Measurements from ENCODE around the gene CPEB1.
"Not testable (repeated sequence)": the region's sequence is repeated elsewhere in the genome, so short reads cannot be mapped to it uniquely, and the experiment has no call there.

DNA sequence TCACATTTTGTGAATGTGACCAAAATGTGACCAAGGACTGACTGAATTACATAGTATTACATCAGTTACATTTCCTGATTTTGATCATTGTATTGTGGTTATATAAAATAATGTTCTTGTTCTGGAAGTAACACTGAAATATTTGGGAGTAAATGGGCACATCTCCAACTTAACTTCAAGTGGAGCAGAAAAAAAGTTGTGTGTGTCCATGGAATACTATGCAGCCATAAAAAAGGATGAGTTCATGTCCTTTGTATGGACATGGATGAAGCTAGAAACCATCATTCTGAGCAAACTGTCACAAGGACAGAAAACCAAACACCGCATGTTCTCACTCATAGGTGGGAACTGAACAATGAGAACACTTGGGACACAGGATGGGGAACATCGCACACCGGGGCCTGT, 112.7 kb downstream of the CPEB1 start:
- TF ChIP-seq, protein P1, sequence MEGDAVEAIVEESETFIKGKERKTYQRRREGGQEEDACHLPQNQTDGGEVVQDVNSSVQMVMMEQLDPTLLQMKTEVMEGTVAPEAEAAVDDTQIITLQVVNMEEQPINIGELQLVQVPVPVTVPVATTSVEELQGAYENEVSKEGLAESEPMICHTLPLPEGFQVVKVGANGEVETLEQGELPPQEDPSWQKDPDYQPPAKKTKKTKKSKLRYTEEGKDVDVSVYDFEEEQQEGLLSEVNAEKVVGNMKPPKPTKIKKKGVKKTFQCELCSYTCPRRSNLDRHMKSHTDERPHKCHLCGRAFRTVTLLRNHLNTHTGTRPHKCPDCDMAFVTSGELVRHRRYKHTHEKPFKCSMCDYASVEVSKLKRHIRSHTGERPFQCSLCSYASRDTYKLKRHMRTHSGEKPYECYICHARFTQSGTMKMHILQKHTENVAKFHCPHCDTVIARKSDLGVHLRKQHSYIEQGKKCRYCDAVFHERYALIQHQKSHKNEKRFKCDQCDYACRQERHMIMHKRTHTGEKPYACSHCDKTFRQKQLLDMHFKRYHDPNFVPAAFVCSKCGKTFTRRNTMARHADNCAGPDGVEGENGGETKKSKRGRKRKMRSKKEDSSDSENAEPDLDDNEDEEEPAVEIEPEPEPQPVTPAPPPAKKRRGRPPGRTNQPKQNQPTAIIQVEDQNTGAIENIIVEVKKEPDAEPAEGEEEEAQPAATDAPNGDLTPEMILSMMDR (IDR thresholded peaks at IDR 0.05): not testable (repeated sequence)
- TF ChIP-seq POLR2A (IDR thresholded peaks at IDR 0.05): not testable (repeated sequence)

All from thyroid gland (tissue), 4 donors.